ENCODE data around the gene NPM1. TPM values are rescaled to one million over a fixed set of nuclear protein-coding genes. Genes with fewer than 3 reads are reported as not detected.
"Not testable (repeated sequence)": the region's sequence is repeated elsewhere in the genome, so short reads cannot be mapped to it uniquely, and the experiment has no call there.

The NPM1 gene
- total RNA-seq, 1 experiment from 2014 or later, result 3,487 TPM

DNA sequence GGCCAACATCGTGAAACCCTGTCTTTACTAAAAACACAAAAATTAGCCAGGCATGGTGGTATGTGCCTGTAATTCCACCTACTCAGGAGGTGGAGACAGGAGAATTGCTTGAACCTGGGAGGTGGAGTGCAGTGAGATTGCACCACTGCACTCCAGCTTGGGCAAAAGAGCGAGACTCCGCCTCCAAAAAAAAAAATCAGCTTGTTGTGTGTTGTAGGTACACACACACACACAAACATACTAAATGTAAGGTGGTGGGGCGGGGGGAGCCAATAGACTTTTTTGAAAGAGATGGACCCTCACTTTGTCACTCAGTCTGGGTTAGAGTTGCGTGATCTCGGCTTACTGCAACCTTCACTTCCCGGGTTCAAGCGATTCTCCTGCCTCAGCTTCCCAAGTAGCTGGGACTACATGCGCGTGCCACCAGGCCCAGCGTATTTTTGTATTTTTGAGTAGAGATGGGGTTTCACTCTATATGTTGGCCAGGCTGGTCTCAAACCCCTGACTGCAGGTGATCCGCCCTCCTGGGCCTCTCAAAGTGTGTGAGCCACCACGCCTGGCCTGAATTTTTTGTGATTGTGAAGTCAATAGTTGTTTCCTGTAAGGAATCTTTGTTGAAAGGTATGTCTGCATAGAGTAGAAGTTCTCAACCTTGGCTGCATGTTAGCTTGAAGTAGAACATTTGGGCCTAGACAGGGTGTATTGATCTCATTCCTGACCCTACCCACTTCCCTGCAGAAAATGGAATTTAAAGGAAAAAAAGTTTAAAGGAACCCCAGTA is 13.7 kb downstream of the NPM1 start:
- in situ Hi-C loops (cut with HindIII; ENCODE audit: low pct_unique_long_range_greater_than_20kb, low sequenced_read_pairs), result no loop called here
- no peak for DNase-seq (ENCODE audit: low read depth, low spot score)

DNA sequence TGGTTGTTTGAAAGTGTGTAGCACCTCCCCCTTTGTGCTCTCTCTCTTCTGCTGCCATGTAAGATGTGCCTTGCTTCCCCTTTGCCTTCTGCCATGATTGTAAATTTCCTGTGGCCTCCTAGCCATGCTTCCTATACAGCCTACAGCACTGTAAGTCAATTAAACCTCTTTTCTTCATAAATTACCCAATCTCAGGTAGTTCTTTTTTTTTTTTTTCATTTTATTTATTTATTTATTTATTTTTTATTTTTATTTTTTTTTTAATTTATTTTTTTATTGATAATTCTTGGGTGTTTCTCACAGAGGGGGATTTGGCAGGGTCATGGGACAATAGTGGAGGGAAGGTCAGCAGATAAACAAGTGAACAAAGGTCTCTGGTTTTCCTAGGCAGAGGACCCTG is 15.1 kb downstream of the NPM1 start:
- DNase-seq (ENCODE audit: low read depth, low spot score); in situ Hi-C loops (cut with HindIII; ENCODE audit: low pct_unique_long_range_greater_than_20kb, low sequenced_read_pairs): not testable (repeated sequence)

DNA sequence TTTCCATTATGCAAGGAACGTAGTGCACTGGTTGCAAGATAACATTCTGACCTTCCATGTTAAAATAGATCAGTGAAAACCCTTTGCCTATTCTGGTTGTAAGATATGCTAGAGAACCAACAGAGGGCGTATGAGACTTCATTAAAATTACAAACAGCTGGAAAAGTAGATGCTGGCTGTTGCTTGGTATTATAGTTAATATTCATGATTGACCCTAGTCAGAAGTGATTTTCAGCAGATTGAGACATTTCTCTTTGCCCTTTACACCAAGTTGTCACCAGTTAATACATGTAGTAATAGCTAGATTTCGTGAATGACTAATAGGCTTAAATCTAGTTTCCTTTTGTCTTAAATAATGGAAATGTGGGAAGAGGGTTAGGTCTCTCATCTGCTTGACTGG is 18.0 kb downstream of the NPM1 start:
- DNase-seq (ENCODE audit: low read depth, low spot score), result peak; percentile 57
- in situ Hi-C loops (cut with HindIII; ENCODE audit: low pct_unique_long_range_greater_than_20kb, low sequenced_read_pairs), result no loop called here

DNA sequence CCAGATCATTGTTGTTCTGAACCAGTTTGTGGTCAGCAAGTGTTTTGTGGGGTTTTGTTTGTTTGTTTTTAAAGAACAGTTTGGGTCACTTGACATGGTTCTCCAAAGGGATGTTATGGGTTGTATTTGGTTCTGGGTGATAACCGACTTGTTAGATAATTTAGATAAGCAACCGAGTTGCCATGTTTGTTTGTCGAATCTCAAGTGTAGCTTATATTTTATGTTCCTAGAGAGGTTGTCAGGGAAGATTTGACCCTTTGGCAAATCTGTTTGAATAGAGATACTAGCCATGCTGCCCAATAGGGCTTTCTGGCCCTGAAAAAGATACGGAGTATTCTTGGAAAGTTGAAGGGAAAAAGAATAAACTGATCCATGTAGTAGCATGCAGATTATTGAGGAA is 19.6 kb downstream of the NPM1 start:
- in situ Hi-C loops (cut with HindIII; ENCODE audit: low pct_unique_long_range_greater_than_20kb, low sequenced_read_pairs), result no loop called here
- DNase-seq (ENCODE audit: low read depth, low spot score), result no peak

DNA sequence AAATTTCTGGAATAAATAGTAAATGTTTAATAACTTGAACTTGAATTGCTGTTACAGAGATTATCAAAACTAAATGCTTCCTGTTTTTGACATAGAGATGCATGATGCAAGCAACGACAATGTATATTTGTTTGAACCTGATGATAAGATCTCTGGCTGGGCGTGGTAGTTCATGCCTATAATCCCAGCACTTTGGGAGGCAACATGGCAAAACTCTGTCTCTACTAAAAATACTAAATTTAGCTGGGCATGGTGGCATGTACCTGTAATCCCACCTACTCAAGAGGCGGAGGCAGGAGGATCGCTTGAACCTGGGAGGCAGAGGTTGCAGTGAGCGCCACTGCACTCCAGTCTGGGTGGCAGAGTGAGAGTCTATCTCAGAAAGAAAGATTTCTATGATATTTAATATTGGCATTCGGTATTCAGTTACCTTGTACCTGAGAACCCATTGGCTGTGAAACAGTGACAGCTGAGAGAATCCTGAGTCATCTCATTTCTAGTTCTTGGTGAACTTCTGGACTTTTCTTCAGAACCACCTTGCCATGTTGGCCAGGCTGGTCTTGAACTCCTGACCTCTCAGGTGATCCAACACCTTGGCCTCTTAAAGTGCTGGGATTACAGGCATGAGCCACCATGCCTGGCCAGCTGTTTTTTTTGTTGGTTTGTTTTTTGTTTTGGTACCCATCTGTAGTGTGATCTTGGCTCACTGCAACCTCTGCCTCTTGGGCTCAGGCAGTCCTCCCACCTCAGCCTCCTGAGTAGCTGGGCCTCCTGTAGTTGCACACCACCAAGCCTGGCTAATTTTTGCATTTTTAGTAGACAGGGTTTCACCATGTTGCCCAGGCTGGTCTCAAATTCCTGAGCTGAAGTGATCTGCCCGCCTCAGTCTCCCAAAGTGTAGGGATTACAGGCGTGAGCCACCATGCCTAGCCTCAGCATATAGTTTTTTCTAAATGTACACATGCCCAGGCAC is 21.8 kb downstream of the NPM1 start:
- DNase-seq (ENCODE audit: low read depth, low spot score), result no peak

DNA sequence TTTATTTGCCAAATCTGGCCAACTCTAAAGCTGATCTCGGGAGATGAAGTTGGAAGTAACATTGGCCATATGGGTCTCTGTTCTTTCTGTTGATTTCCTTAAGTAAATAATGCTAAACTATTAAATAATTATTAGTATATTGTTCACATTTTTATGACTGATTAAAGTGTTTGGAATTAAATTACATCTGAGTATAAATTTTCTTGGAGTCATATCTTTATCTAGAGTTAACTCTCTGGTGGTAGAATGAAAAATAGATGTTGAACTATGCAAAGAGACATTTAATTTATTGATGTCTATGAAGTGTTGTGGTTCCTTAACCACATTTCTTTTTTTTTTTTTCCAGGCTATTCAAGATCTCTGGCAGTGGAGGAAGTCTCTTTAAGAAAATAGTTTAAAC is 22.5 kb downstream of the NPM1 start:
- DNase-seq (ENCODE audit: low read depth, low spot score), result no peak
- in situ Hi-C loops (cut with HindIII; ENCODE audit: low pct_unique_long_range_greater_than_20kb, low sequenced_read_pairs), result no loop called here

More for the DNA sequence above, 21.8 kb downstream of the NPM1 start:
- in situ Hi-C loops (cut with HindIII; ENCODE audit: low pct_unique_long_range_greater_than_20kb, low sequenced_read_pairs), result no loop called here

DNA sequence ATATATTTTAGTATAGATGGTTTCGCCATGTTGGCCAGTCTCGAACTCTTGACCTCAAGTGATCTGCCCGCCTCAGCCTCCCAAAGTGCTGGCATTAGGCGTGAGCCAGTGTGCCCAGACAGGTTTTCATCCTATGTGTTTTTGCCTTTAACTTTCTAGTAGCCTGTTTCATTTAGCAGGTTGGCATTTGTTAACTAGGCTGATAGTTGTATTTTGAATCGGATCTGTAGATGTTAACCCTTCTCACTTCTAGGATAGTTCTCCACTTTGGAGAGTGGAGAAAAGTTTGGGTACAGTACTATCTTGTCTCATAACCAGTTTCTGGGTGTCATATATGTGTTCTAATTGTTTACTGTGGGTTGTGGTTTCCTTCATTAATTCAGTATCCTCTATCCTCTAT is 24.5 kb downstream of the NPM1 start:
- in situ Hi-C loops (cut with HindIII; ENCODE audit: low pct_unique_long_range_greater_than_20kb, low sequenced_read_pairs), result no loop called here
- no peak for DNase-seq (ENCODE audit: low read depth, low spot score)

DNA sequence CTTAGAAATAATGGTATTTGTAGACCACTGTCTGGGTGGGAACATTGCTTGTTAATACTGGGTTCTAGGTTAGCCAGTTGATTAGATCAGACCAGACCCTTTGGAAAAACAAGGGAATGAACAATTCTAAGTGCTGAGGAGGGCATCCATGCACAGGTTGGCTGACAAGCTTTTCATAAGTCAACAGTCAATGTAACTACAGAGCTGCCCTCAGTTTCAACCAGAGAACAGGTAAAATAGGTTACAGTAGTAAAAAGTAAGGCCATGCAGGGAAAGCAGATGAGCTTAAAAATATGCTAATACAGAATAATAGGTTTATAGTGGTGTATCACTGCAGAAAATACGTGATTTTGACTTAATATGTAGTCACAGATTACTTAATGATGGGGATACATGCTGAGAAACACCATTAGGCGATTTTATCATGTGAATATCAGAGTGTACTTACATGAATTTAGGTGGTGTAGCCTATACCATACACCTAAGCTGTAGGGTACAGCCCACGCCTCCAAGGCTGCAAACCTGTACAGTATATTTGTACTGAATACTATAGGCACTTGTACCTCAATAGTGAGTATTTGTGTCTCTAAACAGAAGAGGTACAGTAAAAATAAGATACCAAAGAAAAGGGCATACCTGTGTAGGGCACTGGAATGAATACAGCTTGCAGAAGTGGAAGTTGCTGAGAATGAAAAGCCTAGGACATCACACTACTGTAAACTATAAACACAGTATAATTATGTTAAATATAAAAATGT is 25.7 kb downstream of the NPM1 start:
- in situ Hi-C loops (cut with HindIII; ENCODE audit: low pct_unique_long_range_greater_than_20kb, low sequenced_read_pairs), result no loop called here
- no peak for DNase-seq (ENCODE audit: low read depth, low spot score)

DNA sequence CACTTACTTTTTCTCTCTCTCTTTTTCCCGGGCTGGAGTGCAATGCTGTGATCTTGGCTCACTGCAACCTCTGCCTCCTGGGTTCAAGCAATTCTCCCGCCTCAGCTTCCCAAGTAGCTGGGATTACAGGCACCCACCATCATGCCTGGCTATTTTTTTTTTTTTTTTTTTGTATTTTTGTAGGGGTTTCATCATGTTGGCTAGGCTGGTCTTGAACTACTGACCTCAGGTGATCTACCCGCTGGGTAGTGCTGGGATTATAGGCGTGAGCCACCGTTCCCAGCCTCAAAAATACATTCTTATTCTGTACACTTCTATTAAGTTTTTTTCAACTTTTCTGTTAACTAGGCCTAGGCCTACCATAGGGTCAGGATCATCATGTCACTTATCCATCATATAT is 26.3 kb downstream of the NPM1 start:
- in situ Hi-C loops (cut with HindIII; ENCODE audit: low pct_unique_long_range_greater_than_20kb, low sequenced_read_pairs); DNase-seq (ENCODE audit: low read depth, low spot score): not testable (repeated sequence)

DNA sequence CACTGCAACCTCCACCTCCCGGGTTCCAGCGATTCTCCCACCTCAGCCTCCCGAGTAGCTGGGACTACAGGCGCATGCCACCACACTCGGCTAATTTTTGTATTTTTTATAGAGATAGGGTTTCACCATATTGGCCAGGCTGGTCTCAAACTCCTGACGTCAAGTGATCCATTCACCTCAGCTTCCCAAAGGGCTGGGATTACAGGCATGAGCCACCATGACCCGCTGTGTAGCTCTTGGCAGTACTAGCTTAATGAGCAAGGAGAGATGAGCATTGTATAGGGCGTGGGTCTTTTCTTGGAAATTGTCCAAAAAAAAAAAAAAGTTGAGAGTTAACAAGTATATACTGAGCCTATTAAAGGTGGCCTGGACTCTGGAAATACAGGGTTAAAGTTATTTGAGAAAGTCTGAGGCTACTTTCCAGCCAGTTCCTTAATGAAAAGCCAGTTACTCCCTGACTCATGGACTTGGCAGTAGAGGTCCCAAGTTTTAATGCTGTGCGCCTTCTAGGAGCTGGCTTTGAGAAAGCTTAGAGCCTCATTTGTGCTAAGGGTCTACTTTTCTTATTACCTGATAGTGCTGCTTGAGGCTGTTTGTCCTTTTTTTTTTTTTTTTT is 27.6 kb downstream of the NPM1 start:
- in situ Hi-C loops (cut with HindIII; ENCODE audit: low pct_unique_long_range_greater_than_20kb, low sequenced_read_pairs), result no loop called here
- peak; percentile 35 for DNase-seq (ENCODE audit: low read depth, low spot score)

DNA sequence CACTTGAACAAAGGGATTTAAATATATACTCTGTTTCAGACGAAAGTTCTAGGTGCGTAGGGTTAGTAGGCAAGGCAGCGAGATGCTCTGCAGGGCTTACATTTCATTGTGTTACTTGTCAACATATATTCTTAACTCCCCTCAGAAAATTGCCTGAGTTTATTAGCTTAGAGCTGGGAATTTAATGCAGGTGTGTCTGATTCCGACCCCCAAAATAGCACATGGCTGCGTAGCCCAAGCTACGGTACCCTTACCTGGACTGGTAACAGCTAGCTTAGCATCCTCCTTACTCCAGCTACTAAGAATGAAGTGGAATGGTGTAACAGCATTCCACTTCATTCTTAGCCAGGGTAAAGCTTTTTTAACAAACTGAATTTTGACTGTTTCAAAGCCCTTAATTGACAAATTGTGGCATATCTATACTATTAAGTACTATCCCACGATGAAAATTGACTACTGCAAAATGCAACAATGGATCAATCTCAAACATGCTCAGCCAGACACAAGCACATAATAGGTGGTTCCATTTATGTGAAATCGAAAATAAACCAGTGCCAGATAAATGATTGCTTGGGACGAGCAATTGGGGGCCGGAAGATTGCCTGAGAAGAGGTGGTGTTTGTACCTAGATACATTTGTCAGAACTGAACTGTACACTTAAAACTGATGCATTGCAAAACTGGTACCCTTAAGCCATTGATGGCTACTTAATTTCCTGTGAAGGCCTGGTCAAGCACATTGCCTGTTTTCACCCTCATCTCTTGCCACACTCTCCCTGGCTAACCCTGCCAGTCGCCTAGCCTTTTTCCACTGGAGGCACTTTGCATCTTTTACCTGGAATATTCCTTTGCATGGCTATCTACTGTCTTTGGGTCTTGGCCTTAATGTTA is 28.8 kb downstream of the NPM1 start:
- no peak for DNase-seq (ENCODE audit: low read depth, low spot score)
- in situ Hi-C loops (cut with HindIII; ENCODE audit: low pct_unique_long_range_greater_than_20kb, low sequenced_read_pairs), result no loop called here

DNA sequence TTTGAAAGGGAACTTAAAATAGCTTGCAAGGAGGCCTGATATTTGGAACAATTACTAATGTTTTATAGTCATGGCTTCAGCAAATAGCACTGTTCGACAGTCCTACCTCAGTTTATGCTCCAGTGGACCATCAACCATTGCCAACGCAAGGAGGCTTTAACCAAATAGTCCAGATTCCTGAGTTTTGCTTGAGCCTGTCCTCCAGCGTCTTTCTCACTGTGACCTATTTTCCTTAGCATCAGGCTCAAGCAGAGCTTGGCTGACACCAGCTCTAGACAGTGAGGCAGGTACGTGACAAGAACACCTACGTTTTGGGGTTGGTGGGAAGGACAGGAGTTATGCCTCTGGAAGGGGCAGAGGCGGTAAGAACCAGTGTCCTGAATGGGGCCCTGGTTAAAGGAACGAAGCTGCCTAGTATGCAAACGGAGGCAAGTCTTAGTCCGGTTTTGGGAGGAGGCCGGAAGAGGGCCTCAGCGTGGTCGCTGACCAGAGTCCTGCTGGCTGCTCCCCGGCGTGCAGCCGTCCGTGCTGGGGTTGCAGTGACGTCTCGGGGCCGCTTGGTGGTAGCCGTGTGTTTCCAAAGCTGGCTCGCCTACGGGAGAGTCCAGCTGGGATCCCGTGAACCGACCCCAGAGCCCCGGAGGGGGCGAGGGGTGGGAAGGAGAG is 30.8 kb downstream of the NPM1 start:
- DNase-seq (ENCODE audit: low read depth, low spot score), result peak; percentile 69
- in situ Hi-C loops (cut with HindIII; ENCODE audit: low pct_unique_long_range_greater_than_20kb, low sequenced_read_pairs), result no loop called here

DNA sequence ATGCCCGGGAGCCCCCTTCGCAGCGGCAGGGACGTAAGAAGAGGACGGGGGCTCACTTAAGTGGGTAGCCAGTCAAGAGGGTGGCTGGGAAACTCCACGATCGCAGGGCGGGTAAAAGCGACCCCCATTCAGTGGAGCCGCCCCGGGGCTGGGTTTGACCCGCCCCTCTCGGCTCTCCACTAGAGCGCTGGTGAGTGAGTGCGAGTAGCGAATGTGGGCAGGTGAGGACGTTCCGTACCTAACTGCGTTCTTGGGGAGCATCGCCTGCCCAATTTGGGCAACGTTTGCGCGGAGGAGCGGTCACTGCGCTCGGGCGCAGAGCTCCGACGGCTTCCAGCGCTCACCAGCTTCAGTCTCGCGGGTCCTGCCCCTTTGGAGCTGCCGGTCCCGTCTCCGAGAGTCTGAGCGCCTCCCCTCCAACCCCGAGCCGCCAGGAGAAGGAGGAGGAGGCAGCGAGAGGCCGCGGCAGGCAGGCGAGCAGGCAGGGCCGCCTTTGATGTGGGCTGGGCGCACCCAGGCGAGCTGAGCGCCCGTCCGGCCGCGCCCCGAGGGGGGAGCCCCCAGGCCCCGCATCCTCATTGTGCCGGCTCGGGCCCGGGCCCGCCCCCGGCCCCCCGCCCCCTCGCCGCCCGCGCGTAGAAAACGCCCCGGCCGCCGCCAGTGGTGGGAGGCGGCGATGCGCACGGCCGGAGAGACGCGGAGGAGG is 31.5 kb downstream of the NPM1 start, which contains the start of gene FGF18:
Gene FGF18, plus strand, starts transcription at position 666 of the 706 bp plus-strand sequence. CDS start 553 bp downstream, outside the sequence.
- DNase-seq (ENCODE audit: low read depth, low spot score), result no peak

DNA sequence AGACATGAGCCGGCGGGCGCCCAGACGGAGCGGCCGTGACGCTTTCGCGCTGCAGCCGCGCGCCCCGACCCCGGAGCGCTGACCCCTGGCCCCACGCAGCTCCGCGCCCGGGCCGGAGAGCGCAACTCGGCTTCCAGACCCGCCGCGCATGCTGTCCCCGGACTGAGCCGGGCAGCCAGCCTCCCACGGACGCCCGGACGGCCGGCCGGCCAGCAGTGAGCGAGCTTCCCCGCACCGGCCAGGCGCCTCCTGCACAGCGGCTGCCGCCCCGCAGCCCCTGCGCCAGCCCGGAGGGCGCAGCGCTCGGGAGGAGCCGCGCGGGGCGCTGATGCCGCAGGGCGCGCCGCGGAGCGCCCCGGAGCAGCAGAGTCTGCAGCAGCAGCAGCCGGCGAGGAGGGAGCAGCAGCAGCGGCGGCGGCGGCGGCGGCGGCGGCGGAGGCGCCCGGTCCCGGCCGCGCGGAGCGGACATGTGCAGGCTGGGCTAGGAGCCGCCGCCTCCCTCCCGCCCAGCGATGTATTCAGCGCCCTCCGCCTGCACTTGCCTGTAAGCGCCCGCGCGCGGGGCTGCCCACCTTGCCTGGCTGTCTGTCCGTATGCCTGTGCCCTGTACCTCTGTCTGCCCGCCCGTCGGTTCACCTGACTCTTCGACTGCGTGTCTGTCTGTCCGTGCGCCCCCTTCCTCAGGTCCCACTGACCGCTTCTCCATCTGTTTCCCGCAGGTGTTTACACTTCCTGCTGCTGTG is 32.2 kb downstream of the NPM1 start:
- in situ Hi-C loops (cut with HindIII; ENCODE audit: low pct_unique_long_range_greater_than_20kb, low sequenced_read_pairs), result no loop called here
- DNase-seq (ENCODE audit: low read depth, low spot score), result no peak

More for the DNA sequence above, 31.5 kb downstream of the NPM1 start, which contains the start of gene FGF18:
- in situ Hi-C loops (cut with HindIII; ENCODE audit: low pct_unique_long_range_greater_than_20kb, low sequenced_read_pairs), result no loop called here
